Thyroid gland (tissue), 4 donors: ENCODE measurements around the gene RFX1. TPM values are rescaled to one million over a fixed set of nuclear protein-coding genes. Genes with fewer than 3 reads are reported as not detected.
A peak's percentile ranks its signal among the peaks of the same experiment; 100 is the strongest.

Experiments used
- DNase-seq, 2 donors: peaks; one replicate each; pipeline ENCODE4 v3.0.0-alpha.2; 2019
- H3K27ac ChIP-seq, 3 donors: fragments of 200-600 bp; sonication (generic); 1 replicate in 2 of 3; 2 replicates in 1 of 3; pipeline ENCODE4 v1.5.1; 2016 to 2019; ENCODE audit warnings: mild to moderate bottlenecking in 1 of 3, moderate library complexity in 1 of 3
- H3K27me3 ChIP-seq: fragments of 200-600 bp; sonication (generic); one replicate; pipeline ENCODE4 v1.5.1; 2019
- H3K36me3 ChIP-seq, 2 donors: fragments of 200-600 bp; sonication (generic); one replicate each; pipeline ENCODE4 v1.5.1; 2016 to 2019
- H3K4me1 ChIP-seq, 2 donors: fragments of 200-600 bp; sonication (generic); one replicate each; pipeline ENCODE4 v1.5.1; 2017 to 2019
- H3K4me3 ChIP-seq, 3 donors: fragments of 200-600 bp; sonication (generic); replicated peaks in 1 of 3; 1 replicate in 2 of 3; 2 replicates in 1 of 3; pipeline ENCODE4 v1.5.1; 2016; ENCODE audit warnings: mild to moderate bottlenecking in 1 of 3
- H3K9me3 ChIP-seq: fragments of 200-600 bp; sonication (generic); one replicate; pipeline ENCODE4 v1.5.1; 2017
- POLR2A ChIP-seq, 2 donors: fragments of 450-650 bp; IDR thresholded peaks; one replicate each; pipeline ENCODE4 v1.6.1; 2017; ENCODE audit warnings: antibody characterized with exemption in 2 of 2, mild to moderate bottlenecking in 2 of 2, moderate library complexity in 1 of 2
- WGBS, 2 donors: methylation state at CpG; one replicate each; pipeline ENCODE4 v1.1.5; 2017; 5-methylcytosine and 5-hydroxymethylcytosine counted together
- intact Hi-C: fragments of 100-400 bp; cut with DNase I; formaldehyde crosslinking; loops from one replicate; pipeline ENCODE4 v1.15.1; 2023
- total RNA-seq, 4 donors: library from RNA; depleted of rRNA; stranded (reverse); fragments of >200 nt; gene quantifications; one replicate each; pipeline ENCODE4 v1.2.3, GENCODE V29; 2016
- TF ChIP-seq, protein P1 (sequence below), 6 experiments: fragments of 200-600 bp in 3 of 6; fragments of 450-650 bp in 3 of 6; sonication (generic) in 3 of 6; IDR thresholded peaks; one replicate each; pipeline ENCODE4 v1.5.1; 2016 to 2019; ENCODE audit warnings: antibody characterized with exemption in 6 of 6, mild to moderate bottlenecking in 2 of 6, inconsistent platforms in 1 of 6, moderate library complexity in 1 of 6

RFX1 gene
- total RNA-seq, 4 donors from 2014 or later, result 4.8 to 9.1 (median 9.1) TPM

DNA sequence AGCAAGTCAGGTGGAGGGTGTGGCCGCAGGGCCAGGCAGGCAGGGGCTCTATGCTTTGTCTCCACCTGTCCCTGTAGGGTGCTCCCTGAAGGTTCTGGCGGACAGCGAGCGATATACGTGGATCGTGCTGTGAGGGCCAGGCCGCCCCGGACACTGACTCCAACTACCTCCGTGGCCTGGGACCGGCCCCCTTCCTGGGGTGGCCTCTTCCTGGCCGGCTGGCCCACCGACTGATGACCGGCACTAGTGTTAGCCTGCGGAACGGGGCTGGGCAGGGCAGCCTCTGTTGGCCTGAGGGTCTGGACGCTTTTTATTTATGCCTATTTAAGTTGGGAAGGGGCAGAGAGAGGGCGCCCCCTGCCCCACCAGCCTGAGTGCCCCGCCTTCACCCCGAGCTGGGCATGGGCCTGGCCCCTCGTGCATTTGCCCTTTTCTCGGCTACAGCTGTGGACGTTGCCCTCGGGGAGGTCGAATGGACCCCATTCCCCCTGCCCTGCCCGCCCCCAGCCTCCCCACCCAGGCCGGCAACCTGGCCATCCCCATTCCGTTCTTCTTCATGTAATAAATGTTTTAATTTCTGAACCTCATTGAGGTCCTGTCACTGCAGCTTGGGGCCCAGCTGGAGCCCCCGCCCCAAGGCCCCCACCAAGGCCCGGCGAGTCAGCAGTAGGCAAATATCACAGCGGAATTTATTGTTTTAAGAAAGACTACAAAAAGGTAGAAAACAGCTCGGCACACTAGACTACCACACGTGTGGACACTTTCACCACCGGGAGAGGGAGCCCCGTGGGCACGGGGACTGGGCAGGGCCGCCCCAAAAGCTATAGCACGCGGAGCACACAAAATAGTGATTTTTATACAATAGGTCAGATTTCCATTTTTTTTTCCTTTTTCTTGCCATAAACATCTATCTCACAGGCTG is 45.0 kb downstream of the RFX1 start:
- H3K27ac ChIP-seq, result no peak overlapping the region
- DNase-seq, result no peak
- H3K36me3 ChIP-seq, result peaks cover 34 to 66% of the 10 kb centered on the region in 2 donors
- no peaks in the 10 kb centered on the region for H3K9me3 ChIP-seq
- no peaks in the 10 kb centered on the region for H3K4me1 ChIP-seq
- WGBS, 2 donors, result 94 to 95% methylated on average over 25 to 39 of the region's 39 CpGs
- no peaks in the 10 kb centered on the region for H3K27me3 ChIP-seq
- intact Hi-C loops, result no loop called here
- no peak overlapping the region for H3K4me3 ChIP-seq
- TF ChIP-seq, protein P1, sequence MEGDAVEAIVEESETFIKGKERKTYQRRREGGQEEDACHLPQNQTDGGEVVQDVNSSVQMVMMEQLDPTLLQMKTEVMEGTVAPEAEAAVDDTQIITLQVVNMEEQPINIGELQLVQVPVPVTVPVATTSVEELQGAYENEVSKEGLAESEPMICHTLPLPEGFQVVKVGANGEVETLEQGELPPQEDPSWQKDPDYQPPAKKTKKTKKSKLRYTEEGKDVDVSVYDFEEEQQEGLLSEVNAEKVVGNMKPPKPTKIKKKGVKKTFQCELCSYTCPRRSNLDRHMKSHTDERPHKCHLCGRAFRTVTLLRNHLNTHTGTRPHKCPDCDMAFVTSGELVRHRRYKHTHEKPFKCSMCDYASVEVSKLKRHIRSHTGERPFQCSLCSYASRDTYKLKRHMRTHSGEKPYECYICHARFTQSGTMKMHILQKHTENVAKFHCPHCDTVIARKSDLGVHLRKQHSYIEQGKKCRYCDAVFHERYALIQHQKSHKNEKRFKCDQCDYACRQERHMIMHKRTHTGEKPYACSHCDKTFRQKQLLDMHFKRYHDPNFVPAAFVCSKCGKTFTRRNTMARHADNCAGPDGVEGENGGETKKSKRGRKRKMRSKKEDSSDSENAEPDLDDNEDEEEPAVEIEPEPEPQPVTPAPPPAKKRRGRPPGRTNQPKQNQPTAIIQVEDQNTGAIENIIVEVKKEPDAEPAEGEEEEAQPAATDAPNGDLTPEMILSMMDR (IDR thresholded peaks at IDR 0.05), result no peak
- no peak for TF ChIP-seq POLR2A (IDR thresholded peaks at IDR 0.05)

DNA sequence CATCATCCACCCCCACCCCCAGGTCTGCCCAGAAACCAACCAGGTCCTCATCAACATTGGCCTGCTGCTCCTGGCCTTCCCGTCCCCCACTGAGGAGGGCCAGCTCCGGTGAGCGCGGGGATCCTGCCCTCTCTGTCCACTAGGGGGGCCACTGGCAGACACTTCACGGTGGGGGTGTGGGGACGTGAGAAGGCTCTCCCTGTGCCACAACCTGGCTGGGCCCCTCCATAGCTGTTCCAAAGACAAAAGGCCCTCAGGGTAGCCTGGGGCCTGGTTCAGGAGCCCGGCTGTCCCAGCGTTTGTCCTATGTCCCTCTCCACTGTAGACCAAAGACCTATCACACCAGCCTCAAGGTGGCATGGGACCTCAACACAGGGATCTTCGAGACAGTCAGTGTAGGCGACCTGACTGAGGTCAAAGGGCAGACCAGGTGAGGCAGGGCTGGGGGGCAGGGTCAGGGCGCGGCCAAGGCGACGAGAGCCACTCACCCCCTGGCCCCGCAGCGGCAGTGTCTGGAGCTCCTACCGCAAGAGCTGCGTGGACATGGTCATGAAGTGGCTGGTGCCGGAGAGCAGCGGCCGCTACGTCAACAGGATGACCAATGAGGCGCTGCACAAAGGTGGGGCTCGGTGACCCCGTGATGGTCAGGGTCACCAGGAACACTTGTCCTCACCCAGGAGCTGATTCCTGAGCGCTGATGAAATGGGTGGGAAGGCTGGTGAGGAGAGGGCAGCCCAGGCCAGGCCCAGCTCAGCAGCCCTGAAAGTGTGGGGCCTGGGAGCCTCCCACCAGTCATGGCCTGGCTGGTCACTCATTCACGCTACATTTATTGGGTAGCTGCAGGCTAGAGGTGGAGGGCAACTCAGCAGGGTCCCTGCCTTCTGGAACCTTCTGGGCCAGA is 45.9 kb downstream of the RFX1 start:
- no peak for DNase-seq
- H3K4me3 ChIP-seq, result no peak overlapping the region
- intact Hi-C loops, result loop anchor here (5.0 kb wide), 1 partner anchor 112 kb away; the partner anchor contains the start of gene MISP3
- H3K27me3 ChIP-seq, result no peaks in the 10 kb centered on the region
- no peak for TF ChIP-seq POLR2A (IDR thresholded peaks at IDR 0.05)
- TF ChIP-seq, protein P1 (IDR thresholded peaks at IDR 0.05), result peak in 1 of 6 experiments; percentile 8
- 91 to 93% methylated on average over 17 to 24 of the region's 27 CpGs for WGBS, 2 donors
- no peaks in the 10 kb centered on the region for H3K9me3 ChIP-seq
- H3K36me3 ChIP-seq, result peaks cover 34 to 67% of the 10 kb centered on the region in 2 donors
- H3K4me1 ChIP-seq, result no peaks in the 10 kb centered on the region
- no peak overlapping the region for H3K27ac ChIP-seq

DNA sequence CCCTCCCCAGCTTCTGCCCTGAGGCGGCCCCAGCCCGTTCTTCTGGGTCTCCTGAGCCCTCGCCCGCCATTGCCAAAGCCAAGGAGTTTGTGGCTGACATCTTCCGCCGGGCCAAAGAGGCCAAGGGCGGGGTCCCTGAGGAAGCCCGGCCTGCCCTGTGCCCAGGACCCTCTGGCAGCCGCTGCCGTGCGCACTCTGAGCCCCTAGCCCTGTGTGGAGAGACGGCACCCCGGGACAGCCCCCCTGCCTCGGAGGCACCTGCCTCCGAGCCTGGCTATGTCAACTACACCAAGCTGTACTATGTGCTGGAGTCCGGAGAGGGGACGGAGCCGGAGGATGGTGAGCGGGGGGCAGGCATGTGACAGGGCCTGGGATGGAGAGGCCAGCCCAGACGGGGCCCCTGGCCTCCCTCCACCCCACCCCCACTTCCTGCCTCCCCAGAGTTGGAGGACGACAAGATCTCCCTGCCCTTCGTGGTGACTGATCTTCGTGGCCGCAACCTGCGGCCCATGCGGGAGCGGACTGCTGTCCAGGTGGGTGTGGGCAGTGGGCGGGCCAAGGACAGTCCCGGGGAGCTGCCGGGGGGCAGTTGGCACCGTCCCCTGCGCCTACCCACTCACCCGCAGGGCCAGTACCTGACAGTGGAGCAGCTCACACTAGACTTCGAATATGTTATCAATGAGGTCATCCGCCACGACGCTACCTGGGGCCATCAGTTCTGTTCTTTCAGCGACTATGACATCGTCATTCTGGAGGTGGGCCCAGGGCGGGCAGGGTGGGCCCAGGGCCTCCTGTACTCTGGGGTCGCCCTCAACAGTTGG is 46.8 kb downstream of the RFX1 start:
- H3K27me3 ChIP-seq, result no peaks in the 10 kb centered on the region
- H3K4me1 ChIP-seq, result no peaks in the 10 kb centered on the region
- no peak overlapping the region for H3K4me3 ChIP-seq
- no peak overlapping the region for H3K27ac ChIP-seq
- no peak for TF ChIP-seq POLR2A (IDR thresholded peaks at IDR 0.05)
- TF ChIP-seq, protein P1 (IDR thresholded peaks at IDR 0.05), result no peak
- DNase-seq, result no peak
- 83 to 96% methylated on average over 16 to 22 of the region's 41 CpGs for WGBS, 2 donors
- no peaks in the 10 kb centered on the region for H3K9me3 ChIP-seq
- H3K36me3 ChIP-seq, result peaks cover 32 to 60% of the 10 kb centered on the region in 2 donors
- intact Hi-C loops, result loop anchor here (5.0 kb wide), 1 partner anchor 113 kb away; the partner anchor contains the start of gene MISP3

DNA sequence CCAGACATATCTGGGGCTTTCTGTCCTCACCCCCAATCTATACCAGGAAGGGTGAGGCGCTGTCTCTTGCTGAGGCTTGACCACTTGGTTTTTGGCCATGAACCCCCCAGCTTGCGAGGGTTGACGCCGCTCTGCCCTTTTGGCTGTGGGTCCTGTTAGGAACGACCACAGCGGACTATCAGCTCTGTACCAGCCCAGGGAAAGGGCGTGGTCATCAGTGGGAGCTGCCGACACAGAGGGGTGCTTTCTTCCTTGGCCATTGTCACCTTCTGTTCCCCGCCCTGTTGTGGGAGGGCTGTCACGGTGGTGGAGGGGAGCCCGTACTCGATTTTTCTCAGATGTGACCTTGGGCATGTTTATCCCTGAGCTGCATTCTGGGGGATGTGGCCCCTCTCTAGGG is 48.1 kb downstream of the RFX1 start:
- H3K27ac ChIP-seq, result no peak overlapping the region
- no peak for DNase-seq
- WGBS, 2 donors, result 94 to 98% methylated on average over 12 of the region's 12 CpGs
- no peaks in the 10 kb centered on the region for H3K27me3 ChIP-seq
- no peak for TF ChIP-seq POLR2A (IDR thresholded peaks at IDR 0.05)
- TF ChIP-seq, protein P1 (IDR thresholded peaks at IDR 0.05), result no peak
- H3K4me1 ChIP-seq, result peaks cover 6 to 9% of the 10 kb centered on the region in 2 donors
- peaks cover 32 to 55% of the 10 kb centered on the region in 2 donors for H3K36me3 ChIP-seq
- H3K4me3 ChIP-seq, result no peak overlapping the region
- intact Hi-C loops, result loop anchor here (5.0 kb wide), 1 partner anchor 114 kb away; the partner anchor contains the start of gene MISP3
- H3K9me3 ChIP-seq, result no peaks in the 10 kb centered on the region
